Body of pancreas (tissue), 4 donors: ENCODE measurements around the gene FAM111A.

Experiments used
- POLR2A ChIP-seq, 3 donors: fragments of 450-650 bp; IDR thresholded peaks; one replicate each; pipeline ENCODE4 v1.6.1; 2016; ENCODE audit warnings: antibody characterized with exemption in 3 of 3, mild to moderate bottlenecking in 2 of 3
- TF ChIP-seq, protein P1 (sequence below), 7 experiments: fragments of 450-650 bp in 4 of 7; fragments of 200-600 bp in 3 of 7; sonication (generic) in 3 of 7; IDR thresholded peaks; one replicate each; pipeline ENCODE4 v1.5.1; 2016 to 2019; ENCODE audit warnings: antibody characterized with exemption in 7 of 7

DNA sequence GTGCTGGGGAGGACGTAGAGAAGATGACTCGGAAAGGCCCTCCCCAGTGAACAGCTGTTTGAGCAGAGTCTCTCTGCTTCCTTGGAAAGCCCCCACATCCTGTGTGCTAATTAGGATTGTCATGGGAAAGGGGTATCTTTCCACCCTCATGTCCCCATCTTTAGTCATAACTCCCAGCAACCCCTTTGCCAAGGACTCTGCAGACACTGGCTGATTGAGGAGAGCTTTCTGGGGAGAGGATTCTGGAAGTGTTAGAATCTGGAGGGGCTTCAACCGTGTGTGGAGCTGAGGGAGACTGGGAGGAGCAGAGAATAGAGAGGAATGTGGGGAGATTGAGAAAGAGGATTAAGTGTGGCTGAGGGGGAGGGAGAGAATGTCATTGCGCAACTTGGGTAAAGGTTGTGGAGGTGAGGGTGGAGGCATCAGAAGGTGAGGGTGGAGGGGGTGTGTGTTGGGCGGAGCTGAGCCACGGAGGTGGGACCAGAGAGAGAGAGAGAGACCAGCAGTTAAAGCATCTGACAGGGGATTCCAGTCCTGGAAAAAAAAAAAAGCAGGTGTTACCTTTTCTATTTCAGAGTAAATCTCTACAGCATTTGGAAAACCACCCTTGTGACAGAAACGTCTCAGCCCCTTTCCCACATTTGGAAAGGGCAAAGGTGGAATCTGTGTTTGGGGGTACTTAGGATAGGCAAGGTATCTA lies 31.5 kb downstream of the FAM111A start:
- TF ChIP-seq, protein P1, sequence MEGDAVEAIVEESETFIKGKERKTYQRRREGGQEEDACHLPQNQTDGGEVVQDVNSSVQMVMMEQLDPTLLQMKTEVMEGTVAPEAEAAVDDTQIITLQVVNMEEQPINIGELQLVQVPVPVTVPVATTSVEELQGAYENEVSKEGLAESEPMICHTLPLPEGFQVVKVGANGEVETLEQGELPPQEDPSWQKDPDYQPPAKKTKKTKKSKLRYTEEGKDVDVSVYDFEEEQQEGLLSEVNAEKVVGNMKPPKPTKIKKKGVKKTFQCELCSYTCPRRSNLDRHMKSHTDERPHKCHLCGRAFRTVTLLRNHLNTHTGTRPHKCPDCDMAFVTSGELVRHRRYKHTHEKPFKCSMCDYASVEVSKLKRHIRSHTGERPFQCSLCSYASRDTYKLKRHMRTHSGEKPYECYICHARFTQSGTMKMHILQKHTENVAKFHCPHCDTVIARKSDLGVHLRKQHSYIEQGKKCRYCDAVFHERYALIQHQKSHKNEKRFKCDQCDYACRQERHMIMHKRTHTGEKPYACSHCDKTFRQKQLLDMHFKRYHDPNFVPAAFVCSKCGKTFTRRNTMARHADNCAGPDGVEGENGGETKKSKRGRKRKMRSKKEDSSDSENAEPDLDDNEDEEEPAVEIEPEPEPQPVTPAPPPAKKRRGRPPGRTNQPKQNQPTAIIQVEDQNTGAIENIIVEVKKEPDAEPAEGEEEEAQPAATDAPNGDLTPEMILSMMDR (IDR thresholded peaks at IDR 0.05): peak in 1 of 7 experiments; percentile 4
- TF ChIP-seq POLR2A (IDR thresholded peaks at IDR 0.05): peak in 2 of 3 donors; percentile 46 to 54
